HCT116 (cell line): ENCODE results near the gene PLA2G15. TPM values are rescaled to one million over a fixed set of nuclear protein-coding genes. Genes with fewer than 3 reads are reported as not detected.

Experiments used
- ATAC-seq: fragments of 200-7000 bp; cut with Tn5 transposase; 2 replicates; pipeline ENCODE4 v1.9.1; 2020; ENCODE audit warnings: mild to moderate bottlenecking, moderate library complexity
- BruUV-seq: library from RNA; stranded (reverse); fragments of 400-500 nt; replicated peaks from 2 replicates; lab custom pipeline; 2021; lab: Mats Ljungman, UMichigan
- CTCF ChIA-PET: fragments of 300-600 bp; sonication (Branson Sonifier 250); formaldehyde crosslinking; loops from one replicate; lab custom pipeline; 2021; ENCODE audit warnings: antibody characterized with exemption; lab: Charles Lee
- POLR2A ChIA-PET: fragments of 300-600, 350-600 bp; sonication (Branson Sonifier 250); formaldehyde crosslinking; loops from one replicate; lab custom pipeline; 2021; ENCODE audit warnings: antibody characterized with exemption; lab: Charles Lee
- RAD21 ChIA-PET, 2 experiments: fragments of 300-600 bp; sonication (Branson Sonifier 250); formaldehyde crosslinking; loops; one replicate each; lab custom pipeline; 2023; ENCODE audit warnings: low total read pairs in 2 of 2; ENCODE audit not compliant: uncharacterized antibody in 2 of 2, unreplicated experiment in 2 of 2, low non-redundant PET in 1 of 2; lab: Charles Lee
- DNase-seq: peaks from one replicate; pipeline ENCODE4 v3.0.0-alpha.2; 2010; ENCODE audit warnings: low read depth, low spot score
- H2AFZ ChIP-seq: fragments of 200-600 bp; shearing (Covaris generic), sonication (generic); 2 replicates; pipeline ENCODE4 v1.6.1; 2017; ENCODE audit warnings: low read depth, mixed run types, mixed read lengths, antibody characterized with exemption, low read length; ENCODE audit not compliant: poor library complexity, severe bottlenecking
- H3K27ac ChIP-seq: 2 replicates; pipeline ENCODE4 v1.5.1; 2012; ENCODE audit warnings: low read depth, low read length
- H3K27me3 ChIP-seq: fragments of 200-600 bp; sonication (generic); 2 replicates; pipeline ENCODE4 v1.6.1; 2016; ENCODE audit warnings: mixed run types, low read length, mixed read lengths; ENCODE audit not compliant: insufficient read depth
- H3K36me3 ChIP-seq, 2 experiments: fragments of 200-500 bp in 1 of 2; fragments of 200-600 bp in 1 of 2; sonication (Bioruptor generic) in 1 of 2; sonication (generic) in 1 of 2; 2 replicates each; pipeline versions ENCODE4 v1.5.1 to v1.6.1; 2014 to 2016; ENCODE audit warnings: low read length in 2 of 2, inconsistent platforms in 1 of 2, mixed read lengths in 1 of 2, mixed run types in 1 of 2; ENCODE audit not compliant: insufficient read depth in 2 of 2, control insufficient read depth in 1 of 2
- H3K4me1 ChIP-seq, 2 experiments: fragments of 200-600 bp in 1 of 2; sonication (generic) in 1 of 2; 2 replicates each; pipeline versions ENCODE4 v1.5.1 to v1.6.1; 2012 to 2017; ENCODE audit warnings: low read length in 2 of 2, inconsistent platforms in 1 of 2, mild to moderate bottlenecking in 1 of 2, mixed read lengths in 1 of 2, mixed run types in 1 of 2, moderate library complexity in 1 of 2; ENCODE audit not compliant: insufficient read depth in 2 of 2, control insufficient read depth in 1 of 2
- H3K4me2 ChIP-seq: fragments of 200-600 bp; sonication (generic); 2 replicates; pipeline ENCODE4 v1.6.1; 2017; ENCODE audit warnings: mixed run types, low read length, mixed read lengths
- H3K4me3 ChIP-seq, 2 experiments: fragments of 200-600 bp in 1 of 2; sonication (generic) in 1 of 2; replicated peaks in 1 of 2; 2 replicates each; pipeline ENCODE4 v1.5.1; 2011 to 2016; ENCODE audit warnings: low read length in 2 of 2, control low read depth in 1 of 2, low read depth in 1 of 2, mild to moderate bottlenecking in 1 of 2, mixed read lengths in 1 of 2, mixed run types in 1 of 2
- H3K79me2 ChIP-seq: fragments of 200-600 bp; sonication (generic); 2 replicates; pipeline ENCODE4 v1.6.1; 2017; ENCODE audit warnings: mild to moderate bottlenecking, mixed run types, low read length, moderate library complexity, mixed read lengths; ENCODE audit not compliant: insufficient read depth
- H3K9ac ChIP-seq: fragments of 200-600 bp; sonication (generic); 2 replicates; pipeline ENCODE4 v1.6.1; 2016; ENCODE audit warnings: low read length, mixed read lengths
- H3K9me2 ChIP-seq: fragments of 200-600 bp; sonication (generic), shearing (Covaris generic); 2 replicates; pipeline ENCODE4 v1.6.1; 2017; ENCODE audit warnings: mixed run types, mild to moderate bottlenecking, moderate library complexity; ENCODE audit not compliant: insufficient read depth
- H3K9me3 ChIP-seq, 2 experiments: fragments of 200-500 bp in 1 of 2; fragments of 200-600 bp in 1 of 2; sonication (Bioruptor generic) in 1 of 2; sonication (generic) in 1 of 2; 2 replicates each; pipeline ENCODE4 v1.6.1; 2014 to 2017; ENCODE audit warnings: low read length in 2 of 2, mixed read lengths in 2 of 2, inconsistent platforms in 1 of 2, low read depth in 1 of 2, mild to moderate bottlenecking in 1 of 2, mixed run types in 1 of 2, moderate library complexity in 1 of 2; ENCODE audit not compliant: control insufficient read depth in 1 of 2, insufficient read depth in 1 of 2
- H4K20me1 ChIP-seq: fragments of 200-600 bp; sonication (generic), shearing (Covaris generic); 2 replicates; pipeline ENCODE4 v1.6.1; 2017; ENCODE audit warnings: mixed run types, mild to moderate bottlenecking, moderate library complexity; ENCODE audit not compliant: insufficient read depth
- ATF3 ChIP-seq: IDR thresholded peaks from 2 replicates; pipeline ENCODE4 v1.6.1; 2012
- CEBPB ChIP-seq: IDR thresholded peaks from 2 replicates; pipeline ENCODE4 v1.6.1; 2012; ENCODE audit warnings: low read depth
- CTCF ChIP-seq, 3 experiments: fragments of 200-600 bp in 1 of 3; sonication (generic) in 1 of 3; IDR thresholded peaks in 2 of 3; conservative IDR thresholded peaks in 1 of 3; 2 replicates each; pipeline ENCODE4 v1.5.1; 2012 to 2017; ENCODE audit warnings: low read depth in 2 of 3, low read length in 2 of 3, antibody characterized with exemption in 1 of 3, borderline replicate concordance in 1 of 3, control low read depth in 1 of 3, mild to moderate bottlenecking in 1 of 3, mixed read lengths in 1 of 3, mixed run types in 1 of 3, moderate library complexity in 1 of 3; ENCODE audit not compliant: insufficient read depth in 1 of 3
- EGR1 ChIP-seq: IDR thresholded peaks from 2 replicates; pipeline ENCODE4 v1.6.1; 2012; ENCODE audit warnings: low read depth
- ELF1 ChIP-seq: IDR thresholded peaks from 2 replicates; pipeline ENCODE4 v1.6.1; 2012; ENCODE audit warnings: low read depth, borderline replicate concordance
- EZH2 ChIP-seq: fragments of 200-600 bp; sonication (generic); IDR thresholded peaks from 2 replicates; pipeline ENCODE4 v1.6.1; 2017; ENCODE audit warnings: antibody characterized with exemption, mixed run types
- EZH2phosphoT487 ChIP-seq: fragments of 200-600 bp; IDR thresholded peaks from 2 replicates; pipeline ENCODE4 v1.6.1; 2018; ENCODE audit warnings: antibody characterized with exemption, borderline replicate concordance
- JUND ChIP-seq: IDR thresholded peaks from 2 replicates; pipeline ENCODE4 v1.6.1; 2012
- MAX ChIP-seq: IDR thresholded peaks from 2 replicates; pipeline ENCODE4 v1.6.1; 2012
- POLR2AphosphoS5 ChIP-seq: IDR thresholded peaks from 2 replicates; pipeline ENCODE4 v1.6.1; 2011; ENCODE audit warnings: mild to moderate bottlenecking, low read depth, low read length, moderate library complexity
- RAD21 ChIP-seq: IDR thresholded peaks from 2 replicates; pipeline ENCODE4 v1.6.1; 2012; ENCODE audit warnings: low read depth, mild to moderate bottlenecking
- REST ChIP-seq: IDR thresholded peaks from 2 replicates; pipeline ENCODE4 v1.6.1; 2012; ENCODE audit warnings: low read depth
- SIN3A ChIP-seq: IDR thresholded peaks from 2 replicates; pipeline ENCODE4 v1.6.1; 2012; ENCODE audit warnings: low read depth
- SP1 ChIP-seq: IDR thresholded peaks from 2 replicates; pipeline ENCODE4 v1.6.1; 2012; ENCODE audit warnings: low read depth
- SRF ChIP-seq: IDR thresholded peaks from 2 replicates; pipeline ENCODE4 v1.6.1; 2012; ENCODE audit warnings: low read depth
- YY1 ChIP-seq: IDR thresholded peaks from 2 replicates; pipeline ENCODE4 v1.6.1; 2011; ENCODE audit warnings: low read length, low read depth, moderate library complexity, mild to moderate bottlenecking; ENCODE audit not compliant: insufficient replicate concordance; ENCODE audit errors: extremely low read depth
- ZBTB33 ChIP-seq: IDR thresholded peaks from 2 replicates; pipeline ENCODE4 v1.6.1; 2011; ENCODE audit warnings: mild to moderate bottlenecking, low read length, moderate library complexity; ENCODE audit not compliant: insufficient replicate concordance; ENCODE audit errors: extremely low read depth
- ZFX ChIP-seq: fragments of 450-650 bp; IDR thresholded peaks from 2 replicates; pipeline ENCODE4 v1.6.1; 2017
- ZNF274 ChIP-seq: fragments of 200-500 bp; sonication (Bioruptor generic); IDR thresholded peaks from 2 replicates; pipeline ENCODE4 v1.6.1; 2014; ENCODE audit warnings: mild to moderate bottlenecking, low read depth, low read length, inconsistent platforms
- intact Hi-C: fragments of 100-400 bp; cut with micrococcal nuclease; formaldehyde crosslinking; loops from 2 replicates; pipeline ENCODE4 v1.10.0; 2022
- total RNA-seq: library from RNA; stranded (reverse); gene quantifications from one replicate; pipeline ENCODE4 v1.2.1, GENCODE V29; 2021; ENCODE audit not compliant: unreplicated experiment

PLA2G15 gene
- total RNA-seq, 1 experiment from 2014 or later = 7.5 TPM

GRCh38 chr16:68296693-68297092 lies 51.5 kb downstream of the PLA2G15 start:
- no peak for TF ChIP-seq SRF
- TF ChIP-seq SIN3A = no peak
- TF ChIP-seq YY1 = no peak
- no peak for TF ChIP-seq POLR2AphosphoS5
- TF ChIP-seq ELF1 = no peak
- TF ChIP-seq EZH2 = no peak
- TF ChIP-seq EGR1 = no peak
- no peak for TF ChIP-seq ZBTB33
- TF ChIP-seq JUND = no peak
- no peak for TF ChIP-seq MAX
- no peak for TF ChIP-seq SP1
- TF ChIP-seq ZFX = no peak
- no peak for TF ChIP-seq REST
- TF ChIP-seq CEBPB = no peak
- no peak for TF ChIP-seq ZNF274
- TF ChIP-seq CTCF (IDR thresholded peaks at IDR 0.05 in 2 of 3, conservative IDR thresholded peaks at IDR 0.05 in 1 of 3; ENCODE audit: borderline replicate concordance in 1 of 3, insufficient read depth in 1 of 3, low read depth in 2 of 3, low read length in 2 of 3) = no peak
- TF ChIP-seq ATF3 = no peak
- no peak for TF ChIP-seq RAD21
- no peak for TF ChIP-seq EZH2phosphoT487
- ChIA-PET POLR2A (no interaction called here), CTCF (no interaction called here), RAD21 (no interaction called here)
- BruUV-seq = no TSS peak
- intact Hi-C loops = no loop called here
- H3K79me2 ChIP-seq = peaks cover 7% of the 10 kb centered on the region; the same call in 1 of the 2 replicates
- ATAC-seq = no peak
- no peaks in the 10 kb centered on the region for H3K9me3 ChIP-seq
- H3K4me2 ChIP-seq = no peak overlapping the region
- no peaks in the 10 kb centered on the region for H3K4me1 ChIP-seq
- no peaks in the 10 kb centered on the region for H3K27me3 ChIP-seq
- H4K20me1 ChIP-seq = no peaks in the 10 kb centered on the region
- H3K9me2 ChIP-seq = no peaks in the 10 kb centered on the region
- no peak overlapping the region for H3K9ac ChIP-seq
- peaks cover 24 to 63% of the 10 kb centered on the region in 2 experiments for H3K36me3 ChIP-seq
- H3K4me3 ChIP-seq = no peak overlapping the region
- H2AFZ ChIP-seq = no peak overlapping the region
- no peak for DNase-seq
- no peak overlapping the region for H3K27ac ChIP-seq
